Measurements from ENCODE around the gene SORD.
"Not testable (repeated sequence)": the region's sequence is repeated elsewhere in the genome, so short reads cannot be mapped to it uniquely, and the experiment has no call there.

GRCh38 chr15:44984144-44984543, 38.9 kb upstream of the SORD start:
- TF ChIP-seq, protein P1, sequence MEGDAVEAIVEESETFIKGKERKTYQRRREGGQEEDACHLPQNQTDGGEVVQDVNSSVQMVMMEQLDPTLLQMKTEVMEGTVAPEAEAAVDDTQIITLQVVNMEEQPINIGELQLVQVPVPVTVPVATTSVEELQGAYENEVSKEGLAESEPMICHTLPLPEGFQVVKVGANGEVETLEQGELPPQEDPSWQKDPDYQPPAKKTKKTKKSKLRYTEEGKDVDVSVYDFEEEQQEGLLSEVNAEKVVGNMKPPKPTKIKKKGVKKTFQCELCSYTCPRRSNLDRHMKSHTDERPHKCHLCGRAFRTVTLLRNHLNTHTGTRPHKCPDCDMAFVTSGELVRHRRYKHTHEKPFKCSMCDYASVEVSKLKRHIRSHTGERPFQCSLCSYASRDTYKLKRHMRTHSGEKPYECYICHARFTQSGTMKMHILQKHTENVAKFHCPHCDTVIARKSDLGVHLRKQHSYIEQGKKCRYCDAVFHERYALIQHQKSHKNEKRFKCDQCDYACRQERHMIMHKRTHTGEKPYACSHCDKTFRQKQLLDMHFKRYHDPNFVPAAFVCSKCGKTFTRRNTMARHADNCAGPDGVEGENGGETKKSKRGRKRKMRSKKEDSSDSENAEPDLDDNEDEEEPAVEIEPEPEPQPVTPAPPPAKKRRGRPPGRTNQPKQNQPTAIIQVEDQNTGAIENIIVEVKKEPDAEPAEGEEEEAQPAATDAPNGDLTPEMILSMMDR (IDR thresholded peaks at IDR 0.05) = not testable (repeated sequence)
- not testable (repeated sequence) for TF ChIP-seq EP300, POLR2AphosphoS5 (IDR thresholded peaks at IDR 0.05)
